Trophoblast cell (in vitro differentiated cells and primary cell): ENCODE measurements around the gene CASTOR1.
A peak's percentile ranks its signal among the peaks of the same experiment; 100 is the strongest.

ENCODE experiments used
- DNase-seq, 2 donors: peaks; one replicate each; pipeline ENCODE4 v3.0.0-alpha.2; 2016
- H2AFZ ChIP-seq: 2 replicates; pipeline ENCODE4 v1.6.1; 2013; ENCODE audit warnings: low read length, moderate library complexity, mild to moderate bottlenecking; ENCODE audit not compliant: insufficient read depth, poor library complexity
- H2AK5ac ChIP-seq: 2 replicates; pipeline ENCODE4 v1.6.1; 2013; ENCODE audit warnings: mild to moderate bottlenecking, low read length
- H2BK120ac ChIP-seq: 2 replicates; pipeline ENCODE4 v1.6.1; 2013; ENCODE audit warnings: low read length, mild to moderate bottlenecking, moderate library complexity; ENCODE audit not compliant: insufficient read depth, poor library complexity
- H2BK12ac ChIP-seq: 2 replicates; pipeline ENCODE4 v1.6.1; 2013; ENCODE audit warnings: mild to moderate bottlenecking, low read length, moderate library complexity
- H2BK5ac ChIP-seq: 2 replicates; pipeline ENCODE4 v1.6.1; 2013; ENCODE audit warnings: low read length, low read depth, moderate library complexity, mild to moderate bottlenecking; ENCODE audit not compliant: poor library complexity
- H3K14ac ChIP-seq: 2 replicates; pipeline ENCODE4 v1.6.1; 2013; ENCODE audit warnings: mild to moderate bottlenecking, low read length
- H3K18ac ChIP-seq: 2 replicates; pipeline ENCODE4 v1.6.1; 2013; ENCODE audit warnings: mild to moderate bottlenecking, low read length
- H3K23ac ChIP-seq: 2 replicates; pipeline ENCODE4 v1.6.1; 2013; ENCODE audit warnings: low read length
- H3K27ac ChIP-seq: 2 replicates; pipeline ENCODE4 v1.5.1; 2013; ENCODE audit warnings: low read depth, mild to moderate bottlenecking, inconsistent platforms, low read length, moderate library complexity
- H3K27me3 ChIP-seq: 2 replicates; pipeline ENCODE4 v1.6.1; 2013; ENCODE audit warnings: inconsistent platforms, mild to moderate bottlenecking, low read length, moderate library complexity; ENCODE audit not compliant: insufficient read depth
- H3K36me3 ChIP-seq, 2 experiments: 1 replicate in 1 of 2; 2 replicates in 1 of 2; pipeline ENCODE4 v1.6.1; 2013; ENCODE audit warnings: low read length in 2 of 2, mild to moderate bottlenecking in 2 of 2, moderate library complexity in 1 of 2; ENCODE audit not compliant: insufficient read depth in 2 of 2, control insufficient read depth in 1 of 2
- H3K4ac ChIP-seq: 2 replicates; pipeline ENCODE4 v1.6.1; 2013; ENCODE audit warnings: low read depth, mild to moderate bottlenecking, low read length, moderate library complexity
- H3K4me1 ChIP-seq, 2 experiments: 1 replicate in 1 of 2; 2 replicates in 1 of 2; pipeline ENCODE4 v1.6.1; 2013; ENCODE audit warnings: low read length in 2 of 2, mild to moderate bottlenecking in 2 of 2, moderate library complexity in 1 of 2; ENCODE audit not compliant: insufficient read depth in 2 of 2, control insufficient read depth in 1 of 2
- H3K4me2 ChIP-seq: 2 replicates; pipeline ENCODE4 v1.6.1; 2013; ENCODE audit warnings: inconsistent platforms, mild to moderate bottlenecking, low read length, moderate library complexity
- H3K4me3 ChIP-seq: 2 replicates; pipeline ENCODE4 v1.5.1; 2013; ENCODE audit warnings: mild to moderate bottlenecking, low read depth, low read length, inconsistent platforms
- H3K79me1 ChIP-seq: one replicate; pipeline ENCODE4 v1.6.1; 2013; ENCODE audit warnings: low read length
- H3K79me2 ChIP-seq: 2 replicates; pipeline ENCODE4 v1.6.1; 2013; ENCODE audit warnings: low read length, mild to moderate bottlenecking; ENCODE audit not compliant: control insufficient read depth, insufficient read depth, poor library complexity
- H3K9ac ChIP-seq: 2 replicates; pipeline ENCODE4 v1.6.1; 2013; ENCODE audit warnings: mild to moderate bottlenecking, low read length
- H3K9me3 ChIP-seq: 2 replicates; pipeline ENCODE4 v1.6.1; 2013; ENCODE audit warnings: low read depth, mild to moderate bottlenecking, control low read depth, inconsistent platforms, low read length; ENCODE audit not compliant: insufficient read depth
- H4K12ac ChIP-seq: 2 replicates; pipeline ENCODE4 v1.6.1; 2013; ENCODE audit warnings: low read depth, mild to moderate bottlenecking, low read length, moderate library complexity
- H4K8ac ChIP-seq: 2 replicates; pipeline ENCODE4 v1.6.1; 2013; ENCODE audit warnings: low read depth, mild to moderate bottlenecking, low read length, moderate library complexity
- H4K91ac ChIP-seq: one replicate; pipeline ENCODE4 v1.6.1; 2013; ENCODE audit warnings: low read depth, mild to moderate bottlenecking, low read length, moderate library complexity
- WGBS: extraction: QIAGEN DNeasy Blood & Tissue Kit; methylation state at CpG from one replicate; pipeline ENCODE4 v1.1.7; 2013; ENCODE audit warnings: missing lambda C conversion rate; ENCODE audit not compliant: insufficient read length, insufficient coverage; ENCODE audit errors: extremely low coverage; 5-methylcytosine and 5-hydroxymethylcytosine counted together

The CASTOR1 gene

GRCh38 chr22:30336752-30337460 is 47.6 kb upstream of the CASTOR1 start:
- Histone ChIP-seq H3K23ac (no peak overlapping the region), H2AK5ac (no peak overlapping the region), H3K18ac (no peak overlapping the region), H3K9me3 (peaks cover 2% of the 10 kb centered on the region), H3K79me1 (peaks cover 11% of the 10 kb centered on the region), H3K14ac (no peak overlapping the region), H3K4me2 (no peak overlapping the region), H4K12ac (no peak overlapping the region), H4K8ac (no peak overlapping the region), H2BK12ac (no peak overlapping the region), H3K4me3 (no peak overlapping the region), H2AFZ (no peak overlapping the region), H3K9ac (no peak overlapping the region), H3K79me2 (no peaks in the 10 kb centered on the region), H3K27ac (no peak overlapping the region), H3K36me3 (peaks cover 85 to 90% of the 10 kb centered on the region in 2 experiments), H2BK120ac (no peak overlapping the region), H3K27me3 (no peaks in the 10 kb centered on the region), H3K4me1 (peaks cover 17 to 22% of the 10 kb centered on the region in 2 experiments), H4K91ac (no peak overlapping the region), H3K4ac (no peak overlapping the region), H2BK5ac (no peak overlapping the region)
- DNase-seq = peak in 1 of 2 donors; percentile 37
- WGBS = no CpG with 5 or more reads among the region's 4 CpGs

GRCh38 chr22:30335236-30335635 is 45.9 kb upstream of the CASTOR1 start:
- H3K9ac ChIP-seq = no peak overlapping the region
- H2BK120ac ChIP-seq = no peak overlapping the region
- peaks cover 17% of the 10 kb centered on the region for H3K79me1 ChIP-seq
- peak; percentile 58 to 62 for DNase-seq
- no peaks in the 10 kb centered on the region for H3K27me3 ChIP-seq
- no peak overlapping the region for H2BK12ac ChIP-seq
- peaks cover 2% of the 10 kb centered on the region for H3K9me3 ChIP-seq
- H3K4me2 ChIP-seq = no peak overlapping the region
- peaks cover 23 to 28% of the 10 kb centered on the region in 2 experiments for H3K4me1 ChIP-seq
- H3K14ac ChIP-seq = no peak overlapping the region
- no peak overlapping the region for H4K12ac ChIP-seq
- no peak overlapping the region for H3K27ac ChIP-seq
- no peak overlapping the region for H2AFZ ChIP-seq
- peaks cover 3% of the 10 kb centered on the region for H3K79me2 ChIP-seq
- no peak overlapping the region for H3K23ac ChIP-seq
- WGBS = no CpG with 5 or more reads among the region's 1 CpG
- peaks cover 68 to 76% of the 10 kb centered on the region in 2 experiments for H3K36me3 ChIP-seq
- H3K4me3 ChIP-seq = no peak overlapping the region
- H3K18ac ChIP-seq = no peak overlapping the region
- no peak overlapping the region for H4K91ac ChIP-seq
- H2AK5ac ChIP-seq = no peak overlapping the region
- H2BK5ac ChIP-seq = no peak overlapping the region
- no peak overlapping the region for H3K4ac ChIP-seq
- no peak overlapping the region for H4K8ac ChIP-seq

DNA sequence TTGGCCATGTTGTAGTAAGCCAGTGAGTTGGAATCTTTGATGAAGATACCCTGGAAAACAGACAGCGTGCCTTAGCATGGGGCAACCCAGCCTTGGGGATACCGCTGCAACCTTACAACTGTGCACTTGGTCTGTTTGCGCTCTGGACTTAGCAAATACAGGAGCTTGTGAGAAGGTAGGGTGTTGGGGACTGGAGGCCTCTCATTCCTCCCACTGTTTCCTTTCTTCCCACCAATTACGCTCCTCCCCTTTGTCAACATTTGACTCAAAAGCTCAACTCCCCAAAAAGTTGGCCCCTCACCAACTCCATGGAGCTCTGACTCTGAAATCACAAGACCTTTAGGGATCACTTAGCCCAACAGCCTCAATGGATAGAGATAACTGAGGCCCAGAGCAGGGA is 45.3 kb upstream of the CASTOR1 start:
- no peak overlapping the region for H4K12ac ChIP-seq
- H2BK12ac ChIP-seq = no peak overlapping the region
- no peak for DNase-seq
- no peaks in the 10 kb centered on the region for H3K27me3 ChIP-seq
- H3K79me1 ChIP-seq = peaks cover 22% of the 10 kb centered on the region
- H2AK5ac ChIP-seq = no peak overlapping the region
- no peak overlapping the region for H4K91ac ChIP-seq
- peaks cover 2% of the 10 kb centered on the region for H3K9me3 ChIP-seq
- no peak overlapping the region for H3K9ac ChIP-seq
- no peak overlapping the region for H3K23ac ChIP-seq
- H3K4ac ChIP-seq = no peak overlapping the region
- no peak overlapping the region for H3K27ac ChIP-seq
- H3K4me2 ChIP-seq = no peak overlapping the region
- H2BK5ac ChIP-seq = no peak overlapping the region
- no peak overlapping the region for H3K4me3 ChIP-seq
- WGBS = no CpG with 5 or more reads among the region's 4 CpGs
- H2BK120ac ChIP-seq = no peak overlapping the region
- peaks cover 62 to 70% of the 10 kb centered on the region in 2 experiments for H3K36me3 ChIP-seq
- peaks cover 3% of the 10 kb centered on the region for H3K79me2 ChIP-seq
- H4K8ac ChIP-seq = no peak overlapping the region
- peaks cover 23 to 28% of the 10 kb centered on the region in 2 experiments for H3K4me1 ChIP-seq
- no peak overlapping the region for H3K18ac ChIP-seq
- no peak overlapping the region for H3K14ac ChIP-seq
- H2AFZ ChIP-seq = no peak overlapping the region

DNA sequence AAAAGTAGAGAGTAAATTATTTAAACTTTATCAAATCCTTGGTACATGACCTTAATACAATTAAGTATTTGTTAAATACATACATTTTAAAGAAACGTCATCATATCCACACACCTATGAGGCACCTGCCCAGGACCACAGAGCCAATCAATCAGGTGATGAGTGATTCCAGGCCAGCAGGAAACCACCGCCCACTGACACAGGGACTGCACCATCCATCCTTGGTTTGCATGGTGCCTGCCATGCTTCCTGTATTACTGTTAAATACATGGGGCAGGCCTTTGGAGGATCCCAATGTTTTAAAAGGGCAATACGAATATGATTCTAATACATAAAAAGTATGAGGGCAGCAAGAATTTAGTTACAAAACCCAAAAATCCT is 44.4 kb upstream of the CASTOR1 start:
- WGBS = no CpG with 5 or more reads among the region's 3 CpGs
- no peak overlapping the region for H3K14ac ChIP-seq
- H3K18ac ChIP-seq = no peak overlapping the region
- H3K27ac ChIP-seq = no peak overlapping the region
- H3K9ac ChIP-seq = no peak overlapping the region
- H2BK120ac ChIP-seq = no peak overlapping the region
- H4K12ac ChIP-seq = no peak overlapping the region
- peaks cover 53 to 60% of the 10 kb centered on the region in 2 experiments for H3K36me3 ChIP-seq
- no peak overlapping the region for H4K8ac ChIP-seq
- H3K4me2 ChIP-seq = no peak overlapping the region
- DNase-seq = no peak
- no peak overlapping the region for H3K4me3 ChIP-seq
- H3K27me3 ChIP-seq = no peaks in the 10 kb centered on the region
- H3K9me3 ChIP-seq = peaks cover 2% of the 10 kb centered on the region
- H2BK12ac ChIP-seq = no peak overlapping the region
- H2AK5ac ChIP-seq = no peak overlapping the region
- H3K4me1 ChIP-seq = peaks cover 25 to 28% of the 10 kb centered on the region in 2 experiments
- no peak overlapping the region for H3K23ac ChIP-seq
- no peak overlapping the region for H2AFZ ChIP-seq
- no peak overlapping the region for H3K4ac ChIP-seq
- peaks cover 28% of the 10 kb centered on the region for H3K79me1 ChIP-seq
- H4K91ac ChIP-seq = no peak overlapping the region
- H3K79me2 ChIP-seq = peaks cover 3% of the 10 kb centered on the region
- H2BK5ac ChIP-seq = no peak overlapping the region
